ENCODE results near the gene RAB11FIP5.

The RAB11FIP5 gene

DNA sequence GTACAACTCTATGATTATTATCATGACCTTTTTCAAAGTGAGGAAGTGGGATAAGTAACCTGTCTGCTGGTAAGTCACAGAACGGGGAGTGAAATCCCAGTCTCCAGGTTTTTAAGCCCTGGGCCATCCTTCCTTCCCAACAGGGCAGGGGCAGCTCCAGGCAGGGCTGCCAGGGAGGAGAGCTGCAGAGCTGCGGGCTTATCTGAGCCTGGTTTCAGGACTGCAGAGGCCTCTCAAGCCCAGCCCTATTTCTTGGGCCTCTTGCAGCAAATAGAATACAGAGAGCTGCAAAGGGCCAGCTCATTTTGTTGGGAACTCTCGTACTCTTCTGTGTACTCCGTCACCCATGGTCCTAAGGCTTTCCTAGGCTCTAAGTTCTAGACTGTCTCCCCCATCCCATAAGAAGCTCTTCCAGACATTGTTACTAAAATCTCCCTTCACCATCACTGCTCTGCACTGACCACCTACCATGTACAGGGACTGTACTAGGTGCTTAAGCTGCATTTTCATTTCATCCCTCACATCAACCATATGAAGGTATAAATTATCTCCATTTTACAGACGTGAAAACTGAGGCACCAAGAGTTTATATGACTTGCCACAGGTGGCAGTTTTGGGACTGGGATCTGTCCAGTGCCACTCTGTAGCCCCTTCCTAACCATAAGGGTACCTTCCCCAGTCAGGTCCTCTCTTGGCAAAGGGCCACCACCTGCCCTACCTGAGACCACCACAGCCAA is 3.1 kb downstream of the RAB11FIP5 start:
- H3K4me3 ChIP-seq (ENCODE audit: low read depth, low read length) = no peak overlapping the region
- DNase-seq (ENCODE audit: low read depth) = no peak
- TF ChIP-seq, protein P1, sequence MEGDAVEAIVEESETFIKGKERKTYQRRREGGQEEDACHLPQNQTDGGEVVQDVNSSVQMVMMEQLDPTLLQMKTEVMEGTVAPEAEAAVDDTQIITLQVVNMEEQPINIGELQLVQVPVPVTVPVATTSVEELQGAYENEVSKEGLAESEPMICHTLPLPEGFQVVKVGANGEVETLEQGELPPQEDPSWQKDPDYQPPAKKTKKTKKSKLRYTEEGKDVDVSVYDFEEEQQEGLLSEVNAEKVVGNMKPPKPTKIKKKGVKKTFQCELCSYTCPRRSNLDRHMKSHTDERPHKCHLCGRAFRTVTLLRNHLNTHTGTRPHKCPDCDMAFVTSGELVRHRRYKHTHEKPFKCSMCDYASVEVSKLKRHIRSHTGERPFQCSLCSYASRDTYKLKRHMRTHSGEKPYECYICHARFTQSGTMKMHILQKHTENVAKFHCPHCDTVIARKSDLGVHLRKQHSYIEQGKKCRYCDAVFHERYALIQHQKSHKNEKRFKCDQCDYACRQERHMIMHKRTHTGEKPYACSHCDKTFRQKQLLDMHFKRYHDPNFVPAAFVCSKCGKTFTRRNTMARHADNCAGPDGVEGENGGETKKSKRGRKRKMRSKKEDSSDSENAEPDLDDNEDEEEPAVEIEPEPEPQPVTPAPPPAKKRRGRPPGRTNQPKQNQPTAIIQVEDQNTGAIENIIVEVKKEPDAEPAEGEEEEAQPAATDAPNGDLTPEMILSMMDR (IDR thresholded peaks at IDR 0.05; ENCODE audit: control insufficient read depth, extremely low read depth, insufficient read depth) = no peak

DNA sequence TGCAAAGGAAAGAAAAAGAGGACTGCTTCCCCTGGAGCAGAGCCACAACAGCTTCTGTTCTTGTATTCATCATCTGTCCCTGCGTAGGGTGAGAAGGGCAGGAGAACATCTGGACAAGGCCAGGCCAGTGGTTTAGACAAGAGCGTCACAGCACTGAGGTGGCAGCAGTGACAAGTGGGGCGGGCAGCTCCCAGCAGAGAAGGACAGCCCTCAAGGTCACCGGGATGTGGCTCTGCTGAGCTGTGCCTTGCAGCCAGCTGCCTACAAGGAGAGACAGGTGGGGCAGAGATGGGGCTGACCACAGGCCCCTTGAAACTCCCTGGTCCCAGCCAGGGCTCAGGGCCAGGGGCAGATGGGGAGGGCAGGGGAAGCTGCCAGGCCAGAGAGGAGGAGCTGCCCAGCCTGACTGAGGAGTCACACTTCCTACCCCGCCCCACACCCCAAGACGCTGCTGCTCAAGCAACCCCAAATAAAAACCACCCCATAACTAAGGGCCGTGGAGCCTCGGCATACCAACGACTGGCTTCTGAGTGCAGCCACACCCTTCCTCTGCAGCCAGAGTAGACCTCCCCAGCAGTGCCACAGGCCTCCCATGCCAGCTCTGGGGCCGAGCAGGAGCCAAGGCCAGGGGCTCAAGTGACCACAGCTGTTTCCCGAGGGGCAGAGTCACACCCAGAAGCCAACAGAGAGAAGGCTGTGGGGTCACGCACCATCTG is 5.4 kb downstream of the RAB11FIP5 start:
- H3K4me3 ChIP-seq (ENCODE audit: low read depth, low read length) = no peak overlapping the region
- TF ChIP-seq, protein P1 (IDR thresholded peaks at IDR 0.05; ENCODE audit: control insufficient read depth, extremely low read depth, insufficient read depth) = no peak
- DNase-seq (ENCODE audit: low read depth) = no peak

DNA sequence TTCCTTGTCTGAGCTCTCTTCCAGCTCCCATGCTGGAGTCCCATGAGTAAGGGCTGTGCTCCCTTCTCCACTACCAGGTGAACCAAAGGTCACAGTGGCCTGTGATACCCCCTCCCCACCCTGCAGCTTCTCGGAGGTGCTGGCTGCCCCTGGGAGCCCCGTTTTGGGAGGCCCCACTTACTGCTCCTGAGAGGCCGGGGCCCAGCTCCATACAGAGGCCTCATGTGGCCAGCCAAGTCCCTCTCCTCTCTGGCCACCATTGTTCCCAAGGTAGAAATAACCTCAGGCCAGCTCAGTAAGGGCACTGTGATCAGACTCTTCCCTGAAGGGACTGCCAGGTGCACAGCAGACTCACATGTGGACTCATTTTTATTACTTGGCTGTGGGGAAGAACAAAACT is 6.0 kb downstream of the RAB11FIP5 start:
- H3K4me3 ChIP-seq (ENCODE audit: low read depth, low read length) = no peak overlapping the region
- DNase-seq (ENCODE audit: low read depth) = no peak
- TF ChIP-seq, protein P1 (IDR thresholded peaks at IDR 0.05; ENCODE audit: control insufficient read depth, extremely low read depth, insufficient read depth) = no peak

DNA sequence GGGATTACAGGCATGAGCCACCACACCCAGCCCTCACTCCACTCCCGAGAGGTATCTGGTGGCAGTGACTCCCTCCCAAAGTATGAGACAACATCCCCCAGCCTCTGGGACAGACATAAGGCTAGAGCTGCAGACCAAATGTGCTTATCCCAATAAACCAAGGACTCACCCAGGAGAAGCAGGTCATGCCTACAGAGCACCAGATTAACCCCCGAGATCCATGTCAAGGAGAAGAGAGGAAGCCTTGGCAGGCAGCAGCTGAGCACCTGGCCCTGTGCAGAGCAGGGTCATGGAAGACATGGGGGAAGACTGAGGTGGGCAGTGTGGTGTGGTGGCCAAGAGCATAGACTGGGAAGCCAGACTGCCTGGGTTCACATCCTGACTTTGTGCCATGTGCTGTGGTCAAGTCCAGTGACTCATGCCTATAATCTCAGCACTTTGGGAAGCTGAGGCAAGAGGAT is 7.2 kb downstream of the RAB11FIP5 start:
- TF ChIP-seq, protein P1 (IDR thresholded peaks at IDR 0.05; ENCODE audit: control insufficient read depth, extremely low read depth, insufficient read depth) = no peak
- H3K4me3 ChIP-seq (ENCODE audit: low read depth, low read length) = no peak overlapping the region
- no peak for DNase-seq (ENCODE audit: low read depth)

DNA sequence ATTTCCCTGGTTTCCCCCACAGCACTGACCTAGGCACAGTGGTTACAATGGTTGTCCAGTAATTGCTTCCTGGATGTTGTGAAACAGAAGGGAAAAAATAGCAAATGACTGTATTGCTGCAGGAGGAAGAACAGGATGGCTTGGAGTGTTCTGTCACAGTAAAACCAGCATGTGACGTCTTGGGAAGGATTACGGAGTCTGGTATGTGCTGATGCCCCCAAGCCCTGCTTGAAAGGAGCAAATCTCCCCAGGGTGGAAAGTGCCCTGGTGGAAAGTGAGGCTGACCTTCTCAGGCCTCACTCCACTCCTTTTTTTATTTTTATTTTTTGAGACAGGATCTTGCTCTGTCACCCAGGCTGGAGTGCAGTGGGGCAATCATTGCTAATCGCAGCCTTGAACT is 7.8 kb downstream of the RAB11FIP5 start:
- H3K4me3 ChIP-seq (ENCODE audit: low read depth, low read length) = no peak overlapping the region
- DNase-seq (ENCODE audit: low read depth) = no peak
- TF ChIP-seq, protein P1 (IDR thresholded peaks at IDR 0.05; ENCODE audit: control insufficient read depth, extremely low read depth, insufficient read depth) = no peak

DNA sequence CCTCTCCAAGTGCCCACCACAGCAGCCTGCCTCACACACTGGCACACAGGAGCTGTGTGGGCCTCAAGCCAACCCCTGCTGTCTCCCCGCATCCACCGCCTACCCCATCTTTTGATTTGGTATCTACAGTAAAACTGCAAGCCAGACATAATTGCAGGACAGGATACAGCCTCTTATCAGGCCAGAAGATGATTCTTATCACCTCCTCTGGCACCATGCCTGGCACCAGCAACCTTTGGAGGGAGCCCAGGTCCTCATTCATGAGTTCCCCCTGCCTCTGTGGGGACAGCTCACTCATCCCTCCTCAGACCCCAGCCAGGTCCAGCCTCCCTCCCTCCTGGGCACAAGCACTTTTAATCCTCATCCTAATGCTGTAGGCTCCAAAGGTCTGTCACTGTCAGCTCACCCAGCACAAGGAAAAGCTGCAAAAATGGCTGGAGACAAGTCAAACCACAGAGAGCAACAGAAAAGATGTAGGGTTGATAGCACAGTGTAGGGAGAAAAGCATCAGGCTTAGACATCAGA is 9.7 kb downstream of the RAB11FIP5 start:
- DNase-seq (ENCODE audit: low read depth) = no peak
- no peak overlapping the region for H3K4me3 ChIP-seq (ENCODE audit: low read depth, low read length)
- TF ChIP-seq, protein P1 (IDR thresholded peaks at IDR 0.05; ENCODE audit: control insufficient read depth, extremely low read depth, insufficient read depth) = no peak

Data from LNCaP clone FGC (cell line).